Retinal pigment epithelial cell (primary cell): ENCODE measurements around the gene SPOCK3.
"Not testable (repeated sequence)": the region's sequence is repeated elsewhere in the genome, so short reads cannot be mapped to it uniquely, and the experiment has no call there.

ENCODE experiments used
- DNase-seq: peaks from one replicate; pipeline ENCODE4 v3.0.0-alpha.2; 2010; ENCODE audit warnings: low read depth
- H3K4me3 ChIP-seq: 2 replicates; pipeline ENCODE4 v1.5.1; 2011; ENCODE audit warnings: mild to moderate bottlenecking, low read length, control low read depth, moderate library complexity
- CTCF ChIP-seq: conservative IDR thresholded peaks from 2 replicates; pipeline ENCODE4 v1.5.1; 2011; ENCODE audit warnings: low read depth, low read length, control low read depth, inconsistent platforms

SPOCK3 gene

GRCh38 chr4:167234316-167234881, at the start of gene SPOCK3:
SPOCK3 (minus strand) TSS chr4:167234494.
- no peak for TF ChIP-seq CTCF
- peak within 1 kb of the TSS; percentile 88 for H3K4me3 ChIP-seq
- DNase-seq, result peak; percentile 37

- DNase-seq, result no peak
- TF ChIP-seq CTCF, result no peak
- H3K4me3 ChIP-seq, result no peak overlapping the region
These were observed 48.0 kb upstream of the SPOCK3 start for GRCh38 chr4:167282171-167282864.

DNA sequence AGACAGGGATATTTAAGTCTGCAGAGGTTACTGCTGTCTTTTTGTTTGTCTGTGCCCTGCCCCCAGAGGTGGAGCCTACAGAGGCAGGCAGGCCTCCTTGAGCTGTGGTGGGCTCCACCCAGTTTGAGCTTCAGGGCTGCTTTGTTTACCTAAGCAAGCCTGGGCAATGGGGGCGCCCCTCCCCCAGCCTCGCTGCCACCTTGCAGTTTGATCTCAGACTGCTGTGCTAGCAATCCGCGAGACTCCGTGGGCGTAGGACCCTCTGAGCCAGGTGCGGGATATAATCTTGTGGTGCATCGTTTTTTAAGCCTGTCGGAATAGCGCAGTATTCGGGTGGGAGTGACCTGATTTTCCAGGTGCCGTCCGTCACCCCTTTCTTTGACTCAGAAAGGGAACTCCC, 47.3 kb upstream of the SPOCK3 start:
- H3K4me3 ChIP-seq, DNase-seq: not testable (repeated sequence)

DNA sequence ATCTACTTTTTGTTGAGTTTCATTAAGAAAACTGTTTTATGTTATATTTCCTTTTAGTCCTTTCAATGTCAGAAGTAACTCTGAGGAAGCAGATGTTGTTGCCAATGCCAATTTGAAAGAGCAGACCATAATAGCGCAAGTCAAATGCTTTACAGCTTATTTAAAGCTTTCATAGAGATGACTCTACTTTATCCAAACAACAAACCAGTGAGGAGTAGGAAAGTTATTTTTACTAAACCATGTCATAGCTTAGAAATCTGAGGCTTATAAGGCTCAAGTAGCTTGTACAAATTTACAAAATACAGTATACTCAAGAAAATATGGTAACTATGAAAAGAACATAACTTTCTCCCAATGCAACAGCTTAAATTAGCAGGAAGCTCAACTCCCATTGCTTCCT, 40.1 kb upstream of the SPOCK3 start:
- no peak for TF ChIP-seq CTCF
- DNase-seq, result peak; percentile 62
- H3K4me3 ChIP-seq, result no peak overlapping the region

DNA sequence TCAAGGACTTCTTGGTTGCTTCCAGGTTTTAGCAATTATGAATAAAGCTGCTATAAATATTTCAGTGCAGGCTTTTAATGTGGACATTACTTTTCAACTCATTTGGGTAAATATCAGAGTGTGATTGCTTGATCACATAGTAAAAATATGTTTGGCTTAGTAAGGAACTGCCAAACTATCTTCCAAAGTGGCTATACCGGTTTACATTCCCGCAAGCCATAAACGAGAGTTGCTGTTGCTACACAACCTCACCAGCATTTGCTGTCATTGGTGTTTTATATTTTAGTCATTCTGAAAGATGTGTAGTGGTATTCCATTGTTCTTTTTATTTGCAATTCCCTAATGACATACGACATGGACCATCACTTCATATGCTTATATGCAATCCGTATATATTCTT, 30.9 kb upstream of the SPOCK3 start:
- DNase-seq, result no peak
- H3K4me3 ChIP-seq, result no peak overlapping the region
- no peak for TF ChIP-seq CTCF

DNA sequence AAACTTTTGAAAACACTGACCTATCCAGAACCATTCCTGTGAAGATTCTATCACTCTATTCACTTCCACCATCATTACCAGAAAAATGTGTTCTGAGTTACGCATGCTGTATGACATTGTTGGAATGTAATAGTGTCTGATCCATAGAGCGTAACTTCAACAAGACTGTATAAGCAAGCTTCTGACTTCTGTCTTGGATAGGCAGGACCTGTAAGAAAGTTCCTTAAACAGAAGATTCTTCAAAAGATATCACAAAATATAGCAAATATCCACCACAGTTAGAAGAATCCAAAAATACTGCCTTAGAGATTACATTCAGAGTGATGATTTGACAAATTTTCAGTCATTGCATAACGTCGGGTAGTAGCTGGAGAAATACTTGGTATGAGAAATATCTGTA, 14.0 kb upstream of the SPOCK3 start:
- TF ChIP-seq CTCF, result no peak
- DNase-seq, result no peak
- H3K4me3 ChIP-seq, result no peak overlapping the region

DNA sequence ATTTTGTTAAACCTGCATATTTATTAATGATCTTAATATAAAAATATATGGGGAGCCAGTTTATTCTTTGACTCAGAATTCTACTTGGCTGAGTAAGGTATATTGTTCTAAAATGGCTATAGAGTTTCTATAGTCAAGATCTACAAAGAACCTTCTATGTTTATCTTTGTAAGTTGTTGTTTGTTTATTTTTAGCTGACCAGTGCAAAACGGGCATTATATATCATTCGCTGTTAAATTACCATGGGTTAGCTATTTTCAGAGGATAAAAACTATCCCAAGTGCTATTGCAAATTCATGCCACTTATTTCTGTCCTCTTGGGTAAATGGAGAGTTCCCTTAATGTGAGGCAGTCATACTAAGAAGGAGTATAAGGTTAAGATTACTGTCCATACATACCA, 5.3 kb upstream of the SPOCK3 start:
- no peak overlapping the region for H3K4me3 ChIP-seq
- no peak for DNase-seq
- TF ChIP-seq CTCF, result no peak
